HEK293 (cell line): Measurements from ENCODE around the gene NUDT9.

ENCODE experiments used
- CTCF ChIA-PET: fragments of 350-600 bp; formaldehyde crosslinking; extraction: SDS; loops from one replicate; lab custom pipeline; 2021; ENCODE audit warnings: antibody characterized with exemption; lab: Yijun Ruan, JAX
- POLR2A ChIA-PET: fragments of 300-600 bp; formaldehyde crosslinking; extraction: SDS; loops from one replicate; lab custom pipeline; 2020; ENCODE audit warnings: antibody characterized with exemption, inconsistent platforms; lab: Yijun Ruan, JAX
- H3K27ac ChIP-seq: fragments of 200-500 bp; sonication (Bioruptor generic); 2 replicates; pipeline ENCODE4 v1.5.1; 2014; ENCODE audit warnings: low read depth, low read length, control low read depth, inconsistent platforms; ENCODE audit errors: extremely low read depth
- H3K36me3 ChIP-seq, 2 experiments: fragments of 200-500 bp in 1 of 2; sonication (Bioruptor generic) in 1 of 2; 1 replicate in 1 of 2; 2 replicates in 1 of 2; pipeline ENCODE4 v1.5.1; 2014 to 2017; ENCODE audit warnings: inconsistent platforms in 2 of 2, low read length in 2 of 2; ENCODE audit not compliant: control insufficient read depth in 2 of 2, insufficient read depth in 1 of 2
- H3K4me1 ChIP-seq: fragments of 200-500 bp; sonication (Bioruptor generic); 2 replicates; pipeline ENCODE4 v1.5.1; 2014; ENCODE audit warnings: mild to moderate bottlenecking, low read length, inconsistent platforms; ENCODE audit not compliant: control insufficient read depth, insufficient read depth
- H3K4me3 ChIP-seq: 2 replicates; pipeline ENCODE4 v1.5.1; 2011; ENCODE audit warnings: low read depth, mild to moderate bottlenecking, control low read depth, low read length, moderate library complexity
- H3K9me3 ChIP-seq: fragments of 200-500 bp; sonication (Bioruptor generic); 2 replicates; pipeline ENCODE4 v1.5.1; 2014; ENCODE audit warnings: low read depth, low read length, inconsistent platforms; ENCODE audit not compliant: control insufficient read depth, insufficient read depth
- BCL11B ChIP-seq: fragments of 450-650 bp; formaldehyde crosslinking; IDR thresholded peaks from 2 replicates; pipeline ENCODE4 v1.5.1; 2016; ENCODE audit warnings: low read depth, missing biosample characterization, missing genetic modification characterization
- MYNN ChIP-seq: fragments of 450-650 bp; formaldehyde crosslinking; IDR thresholded peaks from 2 replicates; pipeline ENCODE4 v1.5.1; 2016; ENCODE audit warnings: missing biosample characterization, missing genetic modification characterization, borderline replicate concordance
- PRDM2 ChIP-seq: fragments of 450-650 bp; formaldehyde crosslinking; IDR thresholded peaks from 2 replicates; pipeline ENCODE4 v1.5.1; 2016; ENCODE audit warnings: missing biosample characterization, missing genetic modification characterization, borderline replicate concordance
- TRIM28 ChIP-seq: IDR thresholded peaks from 2 replicates; pipeline ENCODE4 v1.6.1; 2011; ENCODE audit warnings: low read length, control low read depth, borderline replicate concordance
- YY2 ChIP-seq: fragments of 450-650 bp; formaldehyde crosslinking; IDR thresholded peaks from 2 replicates; pipeline ENCODE4 v1.5.1; 2016; ENCODE audit warnings: missing biosample characterization, missing genetic modification characterization
- ZFP3 ChIP-seq: fragments of 450-650 bp; formaldehyde crosslinking; IDR thresholded peaks from 2 replicates; pipeline ENCODE4 v1.5.1; 2016; ENCODE audit warnings: low read depth, missing biosample characterization, missing genetic modification characterization
- ZNF114 ChIP-seq: fragments of 450-650 bp; formaldehyde crosslinking; IDR thresholded peaks from 2 replicates; pipeline ENCODE4 v1.5.0; 2017; ENCODE audit warnings: missing biosample characterization, missing genetic modification characterization
- ZNF132 ChIP-seq: fragments of 450-650 bp; formaldehyde crosslinking; IDR thresholded peaks from 2 replicates; pipeline ENCODE4 v1.5.1; 2017; ENCODE audit warnings: missing biosample characterization, missing genetic modification characterization, borderline replicate concordance
- ZNF16 ChIP-seq: fragments of 450-650 bp; formaldehyde crosslinking; IDR thresholded peaks from 2 replicates; pipeline ENCODE4 v1.5.1; 2016; ENCODE audit warnings: low read depth, missing biosample characterization, missing genetic modification characterization
- ZNF184 ChIP-seq: fragments of 450-650 bp; IDR thresholded peaks from 2 replicates; pipeline ENCODE4 v1.5.1; 2018; ENCODE audit warnings: missing biosample characterization, mild to moderate bottlenecking, missing genetic modification characterization
- ZNF2 ChIP-seq: fragments of 450-650 bp; formaldehyde crosslinking; IDR thresholded peaks from 2 replicates; pipeline ENCODE4 v1.5.1; 2016; ENCODE audit warnings: missing biosample characterization, missing genetic modification characterization
- ZNF280C ChIP-seq: fragments of 450-650 bp; formaldehyde crosslinking; IDR thresholded peaks from 2 replicates; pipeline ENCODE4 v1.5.1; 2016; ENCODE audit warnings: missing biosample characterization, missing genetic modification characterization
- ZNF394 ChIP-seq: fragments of 450-650 bp; formaldehyde crosslinking; IDR thresholded peaks from 2 replicates; pipeline ENCODE4 v1.5.1; 2016; ENCODE audit warnings: missing biosample characterization, missing genetic modification characterization, mild to moderate bottlenecking, moderate library complexity, borderline replicate concordance
- ZNF544 ChIP-seq: fragments of 450-650 bp; formaldehyde crosslinking; IDR thresholded peaks from 2 replicates; pipeline ENCODE4 v1.5.0; 2017; ENCODE audit warnings: missing biosample characterization, missing genetic modification characterization
- ZNF580 ChIP-seq: fragments of 450-650 bp; formaldehyde crosslinking; IDR thresholded peaks from 2 replicates; pipeline ENCODE4 v1.5.1; 2016; ENCODE audit warnings: missing biosample characterization, missing genetic modification characterization
- ZNF629 ChIP-seq: fragments of 450-650 bp; formaldehyde crosslinking; IDR thresholded peaks from 2 replicates; pipeline ENCODE4 v1.5.1; 2017; ENCODE audit warnings: missing biosample characterization, missing genetic modification characterization
- ZNF830 ChIP-seq: fragments of 450-650 bp; IDR thresholded peaks from 2 replicates; pipeline ENCODE4 v1.5.0; 2018; ENCODE audit warnings: missing biosample characterization, missing genetic modification characterization, low read depth, mild to moderate bottlenecking, moderate library complexity
- ZNF837 ChIP-seq: fragments of 450-650 bp; formaldehyde crosslinking; IDR thresholded peaks from 2 replicates; pipeline ENCODE4 v1.5.1; 2016; ENCODE audit warnings: missing biosample characterization, missing genetic modification characterization
- ZNF843 ChIP-seq: fragments of 450-650 bp; formaldehyde crosslinking; IDR thresholded peaks from 2 replicates; pipeline ENCODE4 v1.5.1; 2016; ENCODE audit warnings: missing biosample characterization, missing genetic modification characterization
- ZSCAN18 ChIP-seq: fragments of 450-650 bp; formaldehyde crosslinking; IDR thresholded peaks from 2 replicates; pipeline ENCODE4 v1.5.1; 2016; ENCODE audit warnings: missing biosample characterization, missing genetic modification characterization

NUDT9 gene

GRCh38 chr4:87476934-87477333 lies 54.6 kb downstream of the NUDT9 start:
- no peak for TF ChIP-seq ZNF280C
- no peak for TF ChIP-seq ZSCAN18 (tag by site-specific recombination)
- TF ChIP-seq ZNF837 (tag by site-specific recombination): no peak
- TF ChIP-seq ZNF132 (tag by site-specific recombination): no peak
- no peak for TF ChIP-seq BCL11B
- no peak for TF ChIP-seq ZNF394 (tag by site-specific recombination)
- TF ChIP-seq ZNF544 (tag by site-specific recombination): no peak
- no peak for TF ChIP-seq ZNF16 (tag by site-specific recombination)
- no peak for TF ChIP-seq ZNF184
- no peak for TF ChIP-seq YY2 (tag by site-specific recombination)
- no peak for TF ChIP-seq ZNF2
- no peak for TF ChIP-seq ZNF629 (tag by site-specific recombination)
- TF ChIP-seq MYNN: no peak
- no peak overlapping the region for H3K27ac ChIP-seq
- CTCF ChIA-PET: interaction anchor here (0.6 to 1.0 kb wide), 2 partner anchors 9 to 11 kb away, joined by 4 read pairs; no protein-coding TSS in a partner anchor

GRCh38 chr4:87478732-87479250 lies 56.4 kb downstream of the NUDT9 start:
- POLR2A ChIA-PET: no interaction called here
- Histone ChIP-seq H3K9me3 (no peaks in the 10 kb centered on the region), H3K36me3 (no peaks in the 10 kb centered on the region), H3K4me3 (no peak overlapping the region), H3K27ac (no peak overlapping the region), H3K4me1 (no peaks in the 10 kb centered on the region)
- no peak for TF ChIP-seq ZNF843 (tag by site-specific recombination)
- no peak for TF ChIP-seq TRIM28
- TF ChIP-seq PRDM2 (tag by site-specific recombination): no peak
- no peak for TF ChIP-seq ZNF114 (tag by site-specific recombination)
- no peak for TF ChIP-seq ZFP3 (tag by site-specific recombination)
- no peak for TF ChIP-seq ZNF830 (tag by site-specific recombination)
- TF ChIP-seq ZNF580 (tag by site-specific recombination): no peak
- CTCF ChIA-PET: no interaction called here

More at GRCh38 chr4:87476934-87477333, 54.6 kb downstream of the NUDT9 start:
- no peaks in the 10 kb centered on the region for H3K36me3 ChIP-seq
- POLR2A ChIA-PET: no interaction called here
- H3K4me1 ChIP-seq: no peaks in the 10 kb centered on the region
- no peaks in the 10 kb centered on the region for H3K9me3 ChIP-seq
- H3K4me3 ChIP-seq: no peak overlapping the region
